Stimulated activated CD4-positive, alpha-beta T cell treated with anti-CD3 and anti-CD28 coated beads, Interleukin-1b, Interleukin-23, amount 100 ng/mL, for 24 hours (primary cell): Measurements from ENCODE around the gene GNG4.

Source experiments
- DNase-seq, 4 experiments: peaks; one replicate each; pipeline ENCODE4 v3.0.0-alpha.2; 2020; ENCODE audit warnings: low read depth in 4 of 4, low spot score in 1 of 4

Gene GNG4

GRCh38 chr1:235649368-235650163 is at the start of gene GNG4:
GNG4 (minus strand) TSS chr1:235649784; CDS start chr1:235583838, 65,946 bp downstream.
- peak in 1 of 4 experiments; percentile 12 for DNase-seq

GRCh38 chr1:235697508-235697907 is 47.9 kb upstream of the GNG4 start:
- peak in 1 of 4 experiments; percentile 0 for DNase-seq

- DNase-seq = no peak
Measured at GRCh38 chr1:235689356-235689755, 39.8 kb upstream of the GNG4 start.

DNA sequence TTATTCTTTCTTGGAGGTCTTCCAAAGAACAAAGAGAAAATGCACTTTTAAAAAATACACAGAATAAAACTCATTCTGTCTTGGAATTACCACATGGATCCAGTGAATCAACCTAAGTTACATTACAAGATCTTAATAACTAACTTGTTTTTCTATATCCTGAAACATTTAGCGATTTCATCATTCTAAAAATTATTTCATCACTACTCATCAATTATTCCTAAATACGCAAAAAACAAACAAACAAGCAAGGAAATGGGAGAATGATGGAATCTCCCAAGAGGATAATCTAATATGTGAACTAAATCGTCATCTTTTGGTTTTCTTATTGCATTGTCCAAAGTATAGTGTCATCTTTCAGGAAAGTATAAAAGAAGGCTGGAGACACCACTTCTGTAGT is 38.5 kb upstream of the GNG4 start:
- no peak for DNase-seq

DNA sequence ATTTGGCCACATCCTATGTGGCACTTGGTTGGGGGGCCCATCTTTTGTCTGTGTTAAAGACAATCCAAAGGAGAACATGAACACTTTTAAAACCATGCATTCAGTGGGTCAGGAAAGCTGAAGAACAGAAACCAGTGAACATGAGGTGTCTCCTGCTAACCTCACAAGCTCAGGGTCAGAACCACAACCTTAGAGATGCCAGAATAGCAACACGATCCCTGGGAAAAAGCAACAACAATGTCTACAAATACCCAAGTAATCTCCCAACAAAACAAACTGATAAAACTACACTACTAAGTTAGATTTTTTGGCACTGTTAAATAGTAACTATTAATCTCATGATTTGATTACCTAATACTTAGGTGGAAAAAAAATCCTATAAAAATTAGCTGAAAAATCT is 34.1 kb upstream of the GNG4 start:
- no peak for DNase-seq

DNA sequence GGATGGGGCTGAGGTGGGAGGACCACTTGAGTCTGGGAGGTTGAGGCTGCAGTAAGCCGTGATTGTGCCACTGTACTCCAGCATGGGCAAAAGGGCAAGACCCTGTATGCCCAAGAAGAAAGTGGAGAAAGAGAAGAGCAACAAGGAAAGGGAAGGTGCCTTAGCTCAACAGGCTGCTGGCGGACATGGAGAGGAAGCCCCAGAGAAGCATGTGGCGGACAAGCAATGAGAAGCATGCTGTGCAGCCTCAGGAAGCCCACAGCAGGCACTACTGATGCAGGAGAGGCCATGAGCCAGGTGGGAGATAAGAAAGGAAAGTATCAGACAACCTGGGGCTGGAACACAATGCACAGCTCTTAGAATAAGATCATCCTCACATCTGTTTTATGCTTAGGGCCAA is 32.6 kb upstream of the GNG4 start:
- no peak for DNase-seq

DNA sequence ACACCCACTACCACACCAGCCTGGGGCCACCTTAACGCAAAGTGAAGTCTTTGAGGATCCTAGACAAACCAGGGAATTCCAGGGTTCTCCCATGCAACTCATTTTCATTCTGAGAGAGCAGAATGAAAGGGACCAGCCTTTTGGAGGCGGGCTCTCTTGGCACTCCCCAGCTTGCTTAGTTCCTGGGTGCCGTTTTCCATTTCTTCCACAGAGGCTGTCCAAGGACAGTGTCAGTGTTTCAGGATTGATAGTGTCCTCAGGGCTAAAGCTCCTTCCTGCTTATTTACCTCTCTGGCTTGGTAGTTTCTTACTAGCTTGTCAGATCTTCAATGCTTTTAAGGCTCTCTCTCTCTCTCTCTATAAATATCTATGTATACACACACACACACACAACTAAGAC is 30.1 kb upstream of the GNG4 start:
- DNase-seq = no peak

- DNase-seq = no peak
Measured at GRCh38 chr1:235679005-235679404, 29.4 kb upstream of the GNG4 start.

DNA sequence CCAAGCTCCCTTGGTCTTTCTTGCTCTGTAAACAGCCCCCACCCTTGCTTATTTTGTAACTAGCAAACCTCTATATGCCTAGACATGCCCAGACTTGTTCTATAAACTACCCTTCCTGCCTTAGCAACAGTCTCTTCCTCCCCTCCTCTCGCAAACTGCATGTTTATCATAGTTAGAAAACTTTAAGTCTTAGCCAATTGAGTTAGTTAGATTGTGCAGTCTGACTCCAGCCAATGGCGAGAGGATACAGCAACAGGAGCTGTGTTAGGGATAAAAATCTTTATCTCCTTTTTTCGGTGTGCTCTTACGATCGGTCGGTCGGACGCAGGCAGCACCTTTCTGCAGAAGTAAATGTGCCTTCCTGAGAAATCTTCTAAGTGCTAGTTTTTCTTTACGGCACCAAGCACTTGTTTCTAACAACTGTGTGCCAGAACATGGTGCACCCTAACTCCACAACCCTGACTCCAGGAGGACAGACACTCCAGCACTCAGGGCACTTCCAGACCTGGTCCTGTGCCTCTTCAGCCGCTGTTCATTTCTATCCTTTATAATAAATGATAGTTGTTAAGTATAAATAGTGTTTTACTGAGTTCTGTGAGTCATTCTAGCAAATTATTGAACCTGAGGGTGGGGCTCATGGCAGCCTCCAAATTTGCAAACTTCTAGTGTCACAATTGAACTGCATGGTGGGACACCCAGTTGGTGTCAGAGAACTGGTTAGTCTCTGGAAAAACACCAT is 25.7 kb upstream of the GNG4 start:
- no peak for DNase-seq

- no peak for DNase-seq
Measured at GRCh38 chr1:235673981-235674380, 24.4 kb upstream of the GNG4 start.

DNA sequence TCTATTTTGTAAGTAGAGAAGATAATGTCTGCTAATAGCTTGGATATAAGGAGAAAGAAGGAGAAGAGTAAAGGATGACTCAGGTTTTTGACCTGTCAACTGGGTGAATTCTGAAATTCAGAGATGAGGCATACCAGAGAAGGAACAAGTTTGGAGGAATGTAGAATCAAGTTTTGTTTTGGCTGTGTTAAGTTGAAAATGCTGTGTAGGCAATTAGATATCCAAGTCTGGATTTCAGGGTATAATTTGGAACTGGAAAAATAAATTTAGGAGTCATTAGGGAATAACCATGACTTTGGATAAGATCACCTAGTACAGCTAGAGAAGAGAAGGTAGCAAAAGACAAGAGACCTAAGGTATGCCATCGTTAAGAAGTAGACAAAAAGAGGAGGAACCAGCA is 22.4 kb upstream of the GNG4 start:
- no peak for DNase-seq

- DNase-seq = no peak
Measured at GRCh38 chr1:235670157-235670776, 20.7 kb upstream of the GNG4 start.

GRCh38 chr1:235669277-235669676 is 19.7 kb upstream of the GNG4 start:
- DNase-seq = no peak

- no peak for DNase-seq
Measured at GRCh38 chr1:235663628-235664027, 14.0 kb upstream of the GNG4 start.

- no peak for DNase-seq
Measured at GRCh38 chr1:235661568-235661967, 12.0 kb upstream of the GNG4 start.

- DNase-seq = no peak
Measured at GRCh38 chr1:235659186-235659771, 9.7 kb upstream of the GNG4 start.

GRCh38 chr1:235657747-235658526 is 8.4 kb upstream of the GNG4 start:
- no peak for DNase-seq

DNA sequence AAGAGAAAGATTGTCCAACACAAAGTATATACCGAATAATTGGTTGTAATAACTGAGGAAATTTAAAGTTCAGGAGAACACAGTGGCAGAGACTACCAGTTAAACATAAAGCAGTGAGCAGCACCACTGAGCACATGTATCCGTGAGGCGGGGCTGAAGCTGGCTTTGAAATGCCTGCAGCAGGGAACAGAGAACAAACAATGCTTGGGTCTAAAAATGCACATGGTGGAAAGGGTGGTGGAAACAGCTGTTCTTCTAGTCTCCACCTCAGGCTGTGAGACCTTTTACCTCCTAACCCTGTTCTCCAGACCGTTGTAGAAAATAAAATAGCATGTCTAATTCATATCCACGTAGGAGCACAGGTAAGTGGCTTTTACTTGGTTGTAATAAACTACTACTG is 7.7 kb upstream of the GNG4 start:
- no peak for DNase-seq

- no peak for DNase-seq
Measured at GRCh38 chr1:235652364-235652763, 2.8 kb upstream of the GNG4 start.

GRCh38 chr1:235651170-235651806 is 1.7 kb upstream of the GNG4 start:
- no peak for DNase-seq
